Measurements from ENCODE around the gene FANCF.

The FANCF gene

GRCh38 chr11:22603933-22604332, 21.7 kb downstream of the FANCF start:
- no peak overlapping the region for H3K4me3 ChIP-seq (ENCODE audit: low read depth, low read length)
- no peaks in the 10 kb centered on the region for H3K27me3 ChIP-seq (ENCODE audit: insufficient read depth, low read depth, severe bottlenecking)
- no peak for DNase-seq
- H3K36me3 ChIP-seq: no peaks in the 10 kb centered on the region
- TF ChIP-seq CTCF (IDR thresholded peaks at IDR 0.05; ENCODE audit: low read depth, low read length): no peak
- H3K27ac ChIP-seq: no peak overlapping the region
- no peaks in the 10 kb centered on the region for H3K9me3 ChIP-seq (ENCODE audit: severe bottlenecking)

- no peaks in the 10 kb centered on the region for H3K36me3 ChIP-seq
- H3K27me3 ChIP-seq (ENCODE audit: insufficient read depth, low read depth, severe bottlenecking): no peaks in the 10 kb centered on the region
- H3K9me3 ChIP-seq (ENCODE audit: severe bottlenecking): no peaks in the 10 kb centered on the region
- no peak for TF ChIP-seq CTCF (IDR thresholded peaks at IDR 0.05; ENCODE audit: low read depth, low read length)
- H3K4me3 ChIP-seq (ENCODE audit: low read depth, low read length): no peak overlapping the region
- no peak overlapping the region for H3K27ac ChIP-seq
- DNase-seq: no peak
Measured at GRCh38 chr11:22602504-22602903, 23.1 kb downstream of the FANCF start.

- no peak for TF ChIP-seq CTCF (IDR thresholded peaks at IDR 0.05; ENCODE audit: low read depth, low read length)
- no peak overlapping the region for H3K4me3 ChIP-seq (ENCODE audit: low read depth, low read length)
- no peaks in the 10 kb centered on the region for H3K36me3 ChIP-seq
- no peak overlapping the region for H3K27ac ChIP-seq
- DNase-seq: no peak
- H3K27me3 ChIP-seq (ENCODE audit: insufficient read depth, low read depth, severe bottlenecking): no peaks in the 10 kb centered on the region
- no peaks in the 10 kb centered on the region for H3K9me3 ChIP-seq (ENCODE audit: severe bottlenecking)
Measured at GRCh38 chr11:22599458-22599857, 26.2 kb downstream of the FANCF start.

- no peaks in the 10 kb centered on the region for H3K9me3 ChIP-seq (ENCODE audit: severe bottlenecking)
- no peak for DNase-seq
- TF ChIP-seq CTCF (IDR thresholded peaks at IDR 0.05; ENCODE audit: low read depth, low read length): no peak
- H3K27ac ChIP-seq: no peak overlapping the region
- H3K27me3 ChIP-seq (ENCODE audit: insufficient read depth, low read depth, severe bottlenecking): no peaks in the 10 kb centered on the region
- no peak overlapping the region for H3K4me3 ChIP-seq (ENCODE audit: low read depth, low read length)
- H3K36me3 ChIP-seq: no peaks in the 10 kb centered on the region
Measured at GRCh38 chr11:22597062-22597461, 28.6 kb downstream of the FANCF start.

- H3K36me3 ChIP-seq: no peaks in the 10 kb centered on the region
- no peak overlapping the region for H3K27ac ChIP-seq
- TF ChIP-seq CTCF (IDR thresholded peaks at IDR 0.05; ENCODE audit: low read depth, low read length): no peak
- H3K9me3 ChIP-seq (ENCODE audit: severe bottlenecking): no peaks in the 10 kb centered on the region
- H3K4me3 ChIP-seq (ENCODE audit: low read depth, low read length): no peak overlapping the region
- no peak for DNase-seq
- H3K27me3 ChIP-seq (ENCODE audit: insufficient read depth, low read depth, severe bottlenecking): no peaks in the 10 kb centered on the region
Measured at GRCh38 chr11:22584976-22585375, 40.6 kb downstream of the FANCF start.

GRCh38 chr11:22583963-22584492, 41.6 kb downstream of the FANCF start:
- DNase-seq: no peak
- no peak for TF ChIP-seq CTCF (IDR thresholded peaks at IDR 0.05; ENCODE audit: low read depth, low read length)
- Histone ChIP-seq H3K4me3 (ENCODE audit: low read depth, low read length) (no peak overlapping the region), H3K36me3 (no peaks in the 10 kb centered on the region), H3K27me3 (ENCODE audit: insufficient read depth, low read depth, severe bottlenecking) (no peaks in the 10 kb centered on the region), H3K27ac (no peak overlapping the region), H3K9me3 (ENCODE audit: severe bottlenecking) (no peaks in the 10 kb centered on the region)

Measured in WERI-Rb-1 (cell line).